GM18520 (cell line): ENCODE measurements around the gene DAPL1.

Experiments used
- ATAC-seq: cut with Tn5 transposase; IDR thresholded peaks from one replicate; pipeline ENCODE4 v1.9.1; 2021; ENCODE audit not compliant: unreplicated experiment

The DAPL1 gene, protein sequence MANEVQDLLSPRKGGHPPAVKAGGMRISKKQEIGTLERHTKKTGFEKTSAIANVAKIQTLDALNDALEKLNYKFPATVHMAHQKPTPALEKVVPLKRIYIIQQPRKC

GRCh38 chr2:158795195-158795924 is at the start of gene DAPL1:
DAPL1 (plus strand) TSS chr2:158795317; CDS start chr2:158795373, 56 bp downstream.
- no peak for ATAC-seq

- no peak for ATAC-seq
Observed at GRCh38 chr2:158745866-158746382, 49.2 kb upstream of the DAPL1 start.

DNA sequence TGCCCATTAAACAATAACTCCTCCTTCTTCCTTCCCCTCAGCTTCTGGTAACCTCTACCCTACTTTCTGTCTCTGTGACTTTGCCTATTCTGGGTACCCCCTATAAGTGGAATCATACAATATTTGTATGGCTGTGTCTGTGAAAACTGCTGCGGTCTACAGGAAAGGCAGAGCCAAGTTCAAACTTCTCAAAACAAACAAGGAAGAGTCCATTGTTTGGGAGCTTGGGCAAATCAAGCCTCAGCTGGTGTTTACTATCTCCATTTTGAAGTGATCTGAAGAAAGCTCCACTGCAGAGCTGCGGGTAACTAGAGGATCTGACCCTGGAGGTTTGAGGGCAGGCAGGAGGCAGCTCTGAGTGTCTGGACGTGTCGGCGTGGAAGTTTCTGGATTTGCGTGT is 48.6 kb upstream of the DAPL1 start:
- no peak for ATAC-seq

- no peak for ATAC-seq
Observed at GRCh38 chr2:158747281-158747680, 47.8 kb upstream of the DAPL1 start.

DNA sequence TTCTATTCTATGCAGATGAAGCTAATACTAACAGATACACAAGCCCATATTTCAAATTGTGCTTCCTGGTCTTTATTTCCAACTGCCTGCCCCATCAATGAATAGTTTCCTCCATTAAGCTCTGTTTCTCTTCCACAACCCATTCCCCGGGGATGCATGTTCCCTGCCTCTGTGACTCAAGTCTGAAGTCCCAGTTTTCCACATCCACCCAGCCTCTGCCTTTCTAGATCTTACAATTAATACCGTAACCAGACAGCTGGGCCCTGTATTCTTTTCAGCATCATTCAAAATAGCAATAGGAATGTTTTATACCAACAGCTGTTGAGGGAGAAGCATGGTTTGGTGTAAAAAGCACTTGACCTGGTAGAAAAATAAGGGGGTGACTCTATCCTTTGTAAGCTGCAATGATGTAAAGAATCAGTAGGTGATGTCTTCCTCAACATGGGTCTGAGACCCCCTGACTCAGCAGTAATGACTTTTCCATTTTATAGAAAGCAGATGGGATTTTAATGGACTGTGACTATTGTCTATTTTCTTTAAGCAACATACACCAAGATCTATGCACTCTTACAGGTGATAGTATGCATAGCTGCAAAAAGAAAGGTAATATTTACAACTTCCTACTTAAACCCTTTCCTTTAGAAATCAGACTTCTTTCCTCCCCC is 46.1 kb upstream of the DAPL1 start:
- ATAC-seq, result no peak

- no peak for ATAC-seq
Observed at GRCh38 chr2:158750458-158751125, 44.5 kb upstream of the DAPL1 start.

DNA sequence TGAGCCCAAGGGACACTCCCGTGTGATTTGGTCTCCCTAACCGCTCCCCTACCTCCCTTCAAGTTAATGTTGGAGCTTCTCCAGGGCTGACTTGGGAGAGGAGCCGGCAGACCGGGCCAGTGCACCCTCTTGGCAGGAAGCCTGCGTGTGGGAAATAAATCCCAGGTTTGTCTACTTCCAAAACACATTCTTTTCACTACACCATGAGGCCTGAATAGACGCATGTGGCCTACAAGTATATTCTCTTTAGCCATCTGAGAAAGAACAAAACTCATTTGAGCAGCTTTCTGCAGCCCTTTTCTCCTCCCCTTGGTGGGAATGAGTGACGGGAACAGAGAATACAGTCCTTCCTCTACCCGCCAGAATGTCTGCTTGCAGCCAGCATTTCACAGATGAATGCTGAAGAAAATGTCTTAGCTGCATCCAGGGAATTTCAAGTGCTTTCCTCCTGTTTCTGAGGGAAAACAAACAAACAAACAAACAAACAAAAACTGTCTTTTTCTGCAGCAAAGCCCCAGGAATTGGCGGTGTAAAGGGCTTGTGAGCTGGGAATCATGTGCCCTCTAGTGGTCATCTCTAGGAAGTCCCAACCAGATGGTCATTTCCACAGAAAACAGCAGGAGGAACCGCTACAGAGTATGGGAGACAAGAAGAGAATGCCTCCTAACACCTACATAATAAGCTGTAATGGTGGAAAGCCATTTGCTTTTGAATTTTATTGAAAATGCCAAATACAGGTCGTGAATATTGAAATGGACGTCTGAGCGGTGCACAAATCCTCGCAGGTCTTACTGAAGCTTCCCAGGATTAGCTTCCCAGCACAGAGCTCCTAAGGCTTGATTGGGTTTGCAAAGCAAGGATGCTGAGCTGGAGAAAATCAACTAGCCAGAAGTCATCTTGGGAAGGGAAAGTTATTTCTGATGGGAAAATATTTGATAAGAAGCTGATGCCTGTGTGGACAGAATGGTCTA is 41.2 kb upstream of the DAPL1 start:
- ATAC-seq, result peak; percentile 43

- no peak for ATAC-seq
Observed at GRCh38 chr2:158755310-158756087, 39.6 kb upstream of the DAPL1 start.

- ATAC-seq, result no peak
Observed at GRCh38 chr2:158756331-158756730, 38.8 kb upstream of the DAPL1 start.

GRCh38 chr2:158756976-158757375 is 38.1 kb upstream of the DAPL1 start:
- ATAC-seq, result no peak

DNA sequence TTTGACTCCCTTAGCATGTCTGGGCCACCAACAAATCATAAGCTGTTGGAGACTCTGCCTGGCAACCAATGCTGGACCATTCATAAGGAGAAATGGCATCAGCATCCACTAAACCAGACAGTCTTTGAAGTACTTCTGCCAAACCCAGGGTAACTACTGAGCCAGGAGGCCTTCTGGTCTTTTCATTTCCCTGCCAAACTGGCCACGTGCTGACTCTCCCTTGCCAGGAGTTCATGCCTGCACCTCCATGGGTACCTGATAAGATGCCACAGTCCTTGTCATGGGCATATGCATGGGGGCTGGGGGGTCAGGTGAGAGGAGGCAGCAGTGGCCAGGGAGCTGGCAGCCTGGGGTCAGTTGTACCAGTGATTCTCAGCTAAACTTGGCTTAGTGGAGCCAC is 34.2 kb upstream of the DAPL1 start:
- ATAC-seq, result no peak

DNA sequence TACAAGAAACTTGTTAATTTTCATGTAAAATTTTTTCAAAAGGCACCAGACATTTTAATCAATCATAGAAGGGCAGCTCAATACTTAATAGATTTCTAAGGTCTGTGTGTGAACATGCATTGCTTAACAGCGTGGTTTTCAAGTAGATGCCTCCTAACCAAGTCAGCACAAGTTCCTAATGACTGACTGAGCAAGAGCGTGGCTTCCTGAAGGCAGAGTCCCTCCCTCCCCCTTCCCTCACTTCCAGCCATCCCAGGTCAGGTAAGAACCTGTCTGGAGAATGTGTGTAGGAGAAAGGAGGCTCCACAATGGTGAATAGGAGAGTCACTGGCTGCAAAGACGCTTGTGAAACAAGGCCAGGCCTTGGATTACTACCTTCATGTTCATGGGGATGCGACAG is 33.5 kb upstream of the DAPL1 start:
- ATAC-seq, result no peak

- no peak for ATAC-seq
Observed at GRCh38 chr2:158762336-158762735, 32.8 kb upstream of the DAPL1 start.

GRCh38 chr2:158766524-158766923 is 28.6 kb upstream of the DAPL1 start:
- ATAC-seq, result no peak

GRCh38 chr2:158772306-158773078 is 22.6 kb upstream of the DAPL1 start:
- no peak for ATAC-seq

GRCh38 chr2:158773121-158773520 is 22.0 kb upstream of the DAPL1 start:
- no peak for ATAC-seq

DNA sequence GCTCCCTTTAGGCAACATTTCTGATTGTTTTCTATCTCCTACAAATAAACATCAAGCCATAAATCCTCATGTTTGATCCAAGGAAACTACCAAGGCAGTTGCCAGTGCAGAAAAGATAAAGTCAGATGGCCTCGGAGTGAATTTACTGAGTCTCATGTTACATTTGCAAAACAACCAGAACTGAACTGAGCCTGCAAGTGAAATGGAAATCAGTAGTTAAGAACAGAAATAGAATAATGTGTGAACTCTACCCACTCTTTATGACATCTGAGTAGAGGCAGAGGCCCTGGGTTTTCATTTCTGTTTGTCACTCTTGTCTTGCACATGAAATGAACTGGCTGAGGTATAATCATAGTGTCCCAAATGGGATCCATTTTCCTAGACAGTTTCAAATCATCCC is 20.4 kb upstream of the DAPL1 start:
- no peak for ATAC-seq

DNA sequence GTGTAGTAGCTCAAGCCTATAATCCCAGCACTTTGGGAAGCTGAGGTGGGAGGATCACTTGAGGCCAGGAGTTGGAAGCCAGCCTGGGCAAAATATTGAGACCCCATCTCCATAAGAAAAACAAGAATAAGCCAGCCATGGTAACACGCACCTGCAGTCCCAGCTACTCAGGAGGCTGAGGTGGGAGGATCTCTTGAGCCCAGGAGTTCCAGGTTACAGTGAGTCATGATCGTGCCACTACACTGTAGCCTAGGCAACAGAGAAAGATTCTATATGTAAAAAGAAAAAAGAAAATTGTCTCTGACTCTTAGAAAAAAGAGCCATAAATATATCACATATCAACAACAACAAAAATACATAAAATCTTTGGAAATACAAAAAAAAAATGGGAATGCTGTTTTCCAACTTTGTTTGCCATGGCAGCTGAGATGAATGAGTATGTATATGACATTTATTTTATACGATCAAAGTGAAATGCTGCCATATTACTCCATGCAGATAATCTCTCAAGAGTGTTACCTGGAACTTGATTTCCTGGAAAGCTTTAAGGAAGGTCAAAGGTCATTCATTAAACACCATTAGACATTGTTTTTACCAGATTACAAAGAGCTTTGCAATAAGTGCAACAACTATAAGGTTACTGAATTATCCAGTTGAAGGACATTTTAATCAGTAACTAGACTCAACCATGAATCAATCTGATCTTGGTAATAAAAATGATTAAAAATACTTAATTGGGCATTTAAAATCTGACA is 19.7 kb upstream of the DAPL1 start:
- no peak for ATAC-seq
